Gastrocnemius medialis (tissue), 4 donors: Measurements from ENCODE around the gene PAFAH2. TPM values are rescaled to one million over a fixed set of nuclear protein-coding genes. Genes with fewer than 3 reads are reported as not detected.
A peak's percentile ranks its signal among the peaks of the same experiment; 100 is the strongest.

Source experiments
- ATAC-seq, 2 donors: fragments of 150-250 bp; one replicate each; pipeline ENCODE4 v1.9.1; 2016
- DNase-seq, 2 donors: peaks; one replicate each; pipeline ENCODE4 v3.0.0-alpha.2; 2019
- H3K27ac ChIP-seq, 4 donors: fragments of 200-600 bp; sonication (generic); 1 replicate in 1 of 4; 2 replicates in 3 of 4; pipeline ENCODE4 v1.5.1; 2016 to 2018; ENCODE audit warnings: mild to moderate bottlenecking in 2 of 4, moderate library complexity in 1 of 4
- H3K27me3 ChIP-seq, 3 donors: fragments of 200-600 bp; sonication (generic) in 2 of 3; 1 replicate in 1 of 3; 2 replicates in 2 of 3; pipeline versions ENCODE4 v1.5.1 to v1.6.0; 2016 to 2019; ENCODE audit warnings: mild to moderate bottlenecking in 1 of 3, moderate library complexity in 1 of 3
- H3K36me3 ChIP-seq, 2 donors: fragments of 200-600 bp; sonication (generic) in 1 of 2; one replicate each; pipeline ENCODE4 v1.5.1; 2017 to 2018
- H3K4me1 ChIP-seq, 2 donors: fragments of 200-600 bp; sonication (generic) in 1 of 2; one replicate each; pipeline ENCODE4 v1.5.1; 2016 to 2017; ENCODE audit warnings: mild to moderate bottlenecking in 2 of 2
- H3K4me3 ChIP-seq, 4 donors: fragments of 200-600 bp; sonication (generic) in 3 of 4; 1 replicate in 1 of 4; 2 replicates in 3 of 4; pipeline ENCODE4 v1.5.1; 2016 to 2019; ENCODE audit warnings: mild to moderate bottlenecking in 2 of 4
- H3K9me3 ChIP-seq, 3 donors: fragments of 200-600 bp; sonication (generic) in 2 of 3; 1 replicate in 1 of 3; 2 replicates in 2 of 3; pipeline ENCODE4 v1.5.1; 2016 to 2019
- POLR2A ChIP-seq, 2 donors: fragments of 450-650 bp; IDR thresholded peaks; one replicate each; pipeline ENCODE4 v1.6.1; 2017; ENCODE audit warnings: antibody characterized with exemption in 2 of 2, mild to moderate bottlenecking in 2 of 2, moderate library complexity in 2 of 2
- in situ Hi-C, 4 donors: fragments of 200-750 bp; cut with MboI; loops; one replicate each; pipeline versions ENCODE4 v1.15.0 to v1.8.0; 2017; ENCODE audit warnings: low sequenced_read_pairs in 4 of 4
- intact Hi-C: fragments of 100-400 bp; cut with DNase I; formaldehyde crosslinking; loops from one replicate; pipeline ENCODE4 v1.15.1; 2023; ENCODE audit warnings: low total_unique reads
- total RNA-seq, 4 donors: library from RNA; depleted of rRNA; stranded (reverse); fragments of >200 nt; gene quantifications; one replicate each; pipeline versions ENCODE4 v1.1.0 to v1.2.3, GENCODE V29; 2016
- TF ChIP-seq, protein P1 (sequence below), 5 experiments: fragments of 450-650 bp in 3 of 5; fragments of 200-600 bp in 2 of 5; sonication (generic) in 2 of 5; IDR thresholded peaks in 4 of 5; conservative IDR thresholded peaks in 1 of 5; 1 replicate in 4 of 5; 2 replicates in 1 of 5; pipeline ENCODE4 v1.5.1; 2016 to 2019; ENCODE audit warnings: antibody characterized with exemption in 5 of 5, mild to moderate bottlenecking in 3 of 5, moderate library complexity in 3 of 5

PAFAH2 gene
- total RNA-seq, 4 donors from 2014 or later: 9.0 to 35.5 (median 16.1) TPM

DNA sequence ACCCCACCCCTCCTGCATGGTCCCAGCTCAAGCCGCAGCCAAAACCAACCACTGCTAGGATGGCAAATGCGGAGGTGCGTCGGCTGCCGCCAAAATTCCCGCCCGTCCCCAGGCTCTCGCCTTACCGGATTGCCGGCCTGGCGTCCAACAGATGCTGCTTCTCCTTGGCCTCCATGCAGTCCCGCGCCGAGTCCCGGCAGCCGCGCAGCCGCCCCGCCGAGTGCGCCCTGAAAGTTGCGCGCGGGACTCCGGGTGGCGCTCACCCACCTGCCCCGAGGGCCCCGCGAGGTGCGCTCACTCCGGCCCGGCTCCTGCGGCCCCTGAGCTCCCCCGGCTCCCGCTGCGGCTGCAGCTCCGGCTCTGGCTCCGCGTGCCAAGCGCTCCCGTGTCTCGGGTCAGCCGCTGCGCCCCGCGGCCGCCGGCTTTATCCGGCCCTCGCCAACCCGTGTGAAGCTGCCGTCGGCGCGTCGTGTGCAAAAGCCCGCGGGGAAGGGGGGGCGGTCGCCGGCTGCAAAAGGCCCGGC, 47.9 kb upstream of the PAFAH2 start, which contains the start of gene SLC30A2:
Gene SLC30A2, minus strand, starts transcription at position 397 of the 524 bp plus-strand sequence. Its CDS starts 222 bp downstream, at position 175.
- peak in 1 of 2 donors; percentile 55 for DNase-seq
- peak; percentile 55 to 56 for TF ChIP-seq POLR2A (IDR thresholded peaks at IDR 0.05)
- TF ChIP-seq, protein P1, sequence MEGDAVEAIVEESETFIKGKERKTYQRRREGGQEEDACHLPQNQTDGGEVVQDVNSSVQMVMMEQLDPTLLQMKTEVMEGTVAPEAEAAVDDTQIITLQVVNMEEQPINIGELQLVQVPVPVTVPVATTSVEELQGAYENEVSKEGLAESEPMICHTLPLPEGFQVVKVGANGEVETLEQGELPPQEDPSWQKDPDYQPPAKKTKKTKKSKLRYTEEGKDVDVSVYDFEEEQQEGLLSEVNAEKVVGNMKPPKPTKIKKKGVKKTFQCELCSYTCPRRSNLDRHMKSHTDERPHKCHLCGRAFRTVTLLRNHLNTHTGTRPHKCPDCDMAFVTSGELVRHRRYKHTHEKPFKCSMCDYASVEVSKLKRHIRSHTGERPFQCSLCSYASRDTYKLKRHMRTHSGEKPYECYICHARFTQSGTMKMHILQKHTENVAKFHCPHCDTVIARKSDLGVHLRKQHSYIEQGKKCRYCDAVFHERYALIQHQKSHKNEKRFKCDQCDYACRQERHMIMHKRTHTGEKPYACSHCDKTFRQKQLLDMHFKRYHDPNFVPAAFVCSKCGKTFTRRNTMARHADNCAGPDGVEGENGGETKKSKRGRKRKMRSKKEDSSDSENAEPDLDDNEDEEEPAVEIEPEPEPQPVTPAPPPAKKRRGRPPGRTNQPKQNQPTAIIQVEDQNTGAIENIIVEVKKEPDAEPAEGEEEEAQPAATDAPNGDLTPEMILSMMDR (IDR thresholded peaks at IDR 0.05 in 4 of 5, conservative IDR thresholded peaks at IDR 0.05 in 1 of 5): no peak
- Histone ChIP-seq H3K36me3 (no peaks in the 10 kb centered on the region), H3K4me3 (peak within 1 kb of the TSS; percentile 39 to 43 (median 42)), H3K9me3 (no peaks in the 10 kb centered on the region), H3K27ac (peak within 1 kb of the TSS; percentile 88 to 96 (median 94)), H3K27me3 (peaks cover 0 to 6% (median 0%) of the 10 kb centered on the region in 3 donors), H3K4me1 (peaks cover 14% of the 10 kb centered on the region in 2 donors)
- intact Hi-C loops: no loop called here
- in situ Hi-C loops: loop anchor here in 1 of 4 donors (25.0 kb wide), 1 partner anchor 117 kb away; the partner anchor contains the start of genes C1orf232, FAM110D, ZNF593 and ZNF593OS
- no peak for ATAC-seq

DNA sequence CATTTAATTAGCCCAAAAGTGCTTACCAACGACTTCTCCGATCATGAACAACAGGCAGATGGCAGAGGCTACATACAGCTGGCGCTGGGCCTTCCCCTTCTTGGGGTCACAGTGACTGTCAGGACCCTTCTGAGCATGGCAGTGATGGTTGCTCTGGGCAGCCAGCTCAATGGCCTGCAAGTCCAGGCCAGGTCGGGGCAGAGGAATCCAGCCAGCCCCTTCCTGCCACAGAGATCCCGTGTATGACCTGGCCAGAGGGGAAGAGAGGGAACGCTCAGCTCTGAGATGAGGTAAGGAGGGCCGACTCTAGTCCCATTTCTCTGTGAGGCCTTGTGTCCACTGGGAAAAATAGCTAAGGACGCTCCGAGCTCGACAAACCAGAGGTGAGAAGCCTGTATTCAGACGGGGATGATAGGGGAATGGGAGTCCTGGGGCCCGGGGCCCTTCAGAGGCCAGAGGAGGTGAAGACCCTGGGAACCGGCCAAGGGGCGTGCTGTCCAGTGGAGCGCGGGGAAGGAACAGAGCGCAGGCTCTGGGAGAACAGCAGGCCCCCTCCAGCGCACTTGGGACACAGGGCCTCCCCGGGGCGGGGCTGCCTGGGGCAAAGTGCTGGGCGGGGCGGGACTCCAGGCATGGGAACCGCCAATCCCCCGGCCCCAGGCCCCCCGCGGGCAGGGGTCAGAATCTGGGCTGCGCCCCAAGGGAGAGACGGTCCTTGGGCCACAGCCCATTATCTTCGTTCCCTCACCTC, 47.3 kb upstream of the PAFAH2 start:
- H3K4me3 ChIP-seq: peak overlapping the region in 3 of 4 donors; percentile 39 to 42 (median 41)
- no peaks in the 10 kb centered on the region for H3K9me3 ChIP-seq
- H3K4me1 ChIP-seq: peaks cover 14% of the 10 kb centered on the region in 2 donors
- H3K36me3 ChIP-seq: no peaks in the 10 kb centered on the region
- peaks cover 0 to 6% (median 0%) of the 10 kb centered on the region in 3 donors for H3K27me3 ChIP-seq
- ATAC-seq (no peak), DNase-seq (peak in 1 of 2 donors; percentile 61)
- in situ Hi-C loops: loop anchor here in 1 of 4 donors (25.0 kb wide), 1 partner anchor 117 kb away; the partner anchor contains the start of genes C1orf232, FAM110D, ZNF593 and ZNF593OS
- intact Hi-C loops: no loop called here
- peak overlapping the region; percentile 88 to 96 (median 94) for H3K27ac ChIP-seq
- TF ChIP-seq, protein P1 (IDR thresholded peaks at IDR 0.05 in 4 of 5, conservative IDR thresholded peaks at IDR 0.05 in 1 of 5): no peak
- TF ChIP-seq POLR2A (IDR thresholded peaks at IDR 0.05): no peak

DNA sequence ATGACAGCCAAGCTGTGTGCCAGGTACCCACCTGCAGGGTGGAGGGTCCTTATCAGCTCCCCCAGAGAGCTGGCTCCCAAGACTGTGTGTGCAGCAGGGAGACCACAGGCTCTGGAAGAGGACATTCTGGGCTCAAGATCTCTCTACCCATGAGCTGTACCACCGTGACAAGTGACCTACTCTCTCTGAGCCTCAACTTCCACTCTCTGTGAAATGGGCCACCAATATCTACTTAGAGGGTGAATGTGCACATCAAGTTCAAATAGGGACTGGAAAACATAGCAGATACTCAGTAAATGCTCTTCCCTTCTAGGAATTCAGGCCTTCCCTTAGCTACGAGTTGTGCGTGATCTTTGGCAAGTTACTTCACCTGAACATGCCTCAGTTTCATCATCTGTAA, 46.6 kb upstream of the PAFAH2 start:
- peaks cover 0 to 6% (median 0%) of the 10 kb centered on the region in 3 donors for H3K27me3 ChIP-seq
- TF ChIP-seq, protein P1 (IDR thresholded peaks at IDR 0.05 in 4 of 5, conservative IDR thresholded peaks at IDR 0.05 in 1 of 5): no peak
- TF ChIP-seq POLR2A (IDR thresholded peaks at IDR 0.05): no peak
- peak overlapping the region in 3 of 4 donors; percentile 16 to 96 (median 92) for H3K27ac ChIP-seq
- DNase-seq (no peak), ATAC-seq (no peak)
- intact Hi-C loops: no loop called here
- no peaks in the 10 kb centered on the region for H3K9me3 ChIP-seq
- no peaks in the 10 kb centered on the region for H3K36me3 ChIP-seq
- in situ Hi-C loops: loop anchor here in 1 of 4 donors (25.0 kb wide), 1 partner anchor 118 kb away; the partner anchor contains the start of genes C1orf232, FAM110D, ZNF593 and ZNF593OS
- peaks cover 14% of the 10 kb centered on the region in 2 donors for H3K4me1 ChIP-seq
- H3K4me3 ChIP-seq: no peak overlapping the region

DNA sequence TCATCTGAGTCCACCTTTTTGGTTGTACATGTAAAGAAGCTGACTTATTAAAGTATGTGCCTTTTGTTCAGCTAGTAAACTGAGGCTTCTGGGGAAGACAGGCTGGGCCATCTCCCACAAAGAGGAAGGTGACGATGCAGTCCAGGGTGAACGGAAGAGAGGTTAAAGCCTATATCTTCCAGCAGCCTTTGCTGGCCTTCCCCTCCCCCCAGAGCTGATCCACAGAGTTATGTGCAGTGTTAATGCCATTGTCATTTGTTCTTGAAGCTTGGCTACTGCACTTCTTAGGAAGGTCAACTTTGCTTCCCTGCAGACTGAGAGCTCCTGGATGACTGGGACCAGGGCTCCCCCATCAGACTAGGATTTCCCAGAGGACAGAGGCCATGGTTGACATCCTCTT, 45.9 kb upstream of the PAFAH2 start:
- intact Hi-C loops: no loop called here
- no peaks in the 10 kb centered on the region for H3K36me3 ChIP-seq
- in situ Hi-C loops: loop anchor here in 1 of 4 donors (25.0 kb wide), 1 partner anchor 119 kb away; the partner anchor contains the start of genes C1orf232, FAM110D, ZNF593 and ZNF593OS
- TF ChIP-seq POLR2A (IDR thresholded peaks at IDR 0.05): no peak
- TF ChIP-seq, protein P1 (IDR thresholded peaks at IDR 0.05 in 4 of 5, conservative IDR thresholded peaks at IDR 0.05 in 1 of 5): no peak
- H3K27me3 ChIP-seq: peaks cover 0 to 6% (median 0%) of the 10 kb centered on the region in 3 donors
- H3K4me1 ChIP-seq: peaks cover 17% of the 10 kb centered on the region in 2 donors
- H3K27ac ChIP-seq: peak overlapping the region in 2 of 4 donors; percentile 92 to 96
- no peak overlapping the region for H3K4me3 ChIP-seq
- no peak for ATAC-seq
- no peak for DNase-seq
- H3K9me3 ChIP-seq: no peaks in the 10 kb centered on the region
